Hepatocyte (in vitro differentiated cells): ENCODE measurements around the gene RPL39L.

ENCODE experiments used
- EZH2phosphoT487 ChIP-seq: fragments of 200-600 bp; sonication (generic); IDR thresholded peaks from one replicate; pipeline ENCODE4 v1.6.1; 2018; ENCODE audit warnings: antibody characterized with exemption, mild to moderate bottlenecking, low read depth, moderate library complexity; ENCODE audit not compliant: unreplicated experiment, severe bottlenecking
- TF ChIP-seq, protein P1 (sequence below): fragments of 200-600 bp; sonication (generic); IDR thresholded peaks from 2 replicates; pipeline ENCODE4 v1.5.1; 2016; ENCODE audit warnings: antibody characterized with exemption, mild to moderate bottlenecking; ENCODE audit not compliant: poor library complexity

DNA sequence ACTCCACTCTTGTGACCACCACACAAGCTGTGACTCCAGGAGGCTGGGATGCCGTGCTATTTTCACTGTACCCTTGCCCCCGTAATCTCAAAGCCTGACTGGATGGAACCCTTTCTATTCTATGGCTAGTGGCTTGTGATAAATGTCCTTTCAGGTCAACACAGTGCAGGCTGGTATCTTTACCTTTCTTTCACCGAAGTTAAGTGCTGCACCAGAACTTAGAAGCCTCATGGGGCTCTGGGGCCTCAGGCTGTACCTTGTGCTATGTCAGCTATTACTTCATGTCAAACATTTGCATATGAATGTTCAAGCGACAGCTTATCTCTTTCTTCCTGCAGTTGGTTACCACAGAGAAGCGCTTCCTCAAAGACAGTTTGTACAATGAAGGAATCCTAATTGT is 66.8 kb downstream of the RPL39L start:
- TF ChIP-seq, protein P1, sequence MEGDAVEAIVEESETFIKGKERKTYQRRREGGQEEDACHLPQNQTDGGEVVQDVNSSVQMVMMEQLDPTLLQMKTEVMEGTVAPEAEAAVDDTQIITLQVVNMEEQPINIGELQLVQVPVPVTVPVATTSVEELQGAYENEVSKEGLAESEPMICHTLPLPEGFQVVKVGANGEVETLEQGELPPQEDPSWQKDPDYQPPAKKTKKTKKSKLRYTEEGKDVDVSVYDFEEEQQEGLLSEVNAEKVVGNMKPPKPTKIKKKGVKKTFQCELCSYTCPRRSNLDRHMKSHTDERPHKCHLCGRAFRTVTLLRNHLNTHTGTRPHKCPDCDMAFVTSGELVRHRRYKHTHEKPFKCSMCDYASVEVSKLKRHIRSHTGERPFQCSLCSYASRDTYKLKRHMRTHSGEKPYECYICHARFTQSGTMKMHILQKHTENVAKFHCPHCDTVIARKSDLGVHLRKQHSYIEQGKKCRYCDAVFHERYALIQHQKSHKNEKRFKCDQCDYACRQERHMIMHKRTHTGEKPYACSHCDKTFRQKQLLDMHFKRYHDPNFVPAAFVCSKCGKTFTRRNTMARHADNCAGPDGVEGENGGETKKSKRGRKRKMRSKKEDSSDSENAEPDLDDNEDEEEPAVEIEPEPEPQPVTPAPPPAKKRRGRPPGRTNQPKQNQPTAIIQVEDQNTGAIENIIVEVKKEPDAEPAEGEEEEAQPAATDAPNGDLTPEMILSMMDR = no peak
- no peak for TF ChIP-seq EZH2phosphoT487
